GM18951 (cell line): ENCODE measurements around the gene COX4I1.

ENCODE experiments used
- POLR2A ChIP-seq: IDR thresholded peaks from 4 replicates; pipeline ENCODE4 v1.6.1; 2011; ENCODE audit warnings: mild to moderate bottlenecking; ENCODE audit not compliant: insufficient read length, insufficient read depth; ENCODE audit errors: extremely low read depth
- in situ Hi-C: fragments of 300-500 bp; cut with MboI; formaldehyde crosslinking; loops from one replicate; pipeline ENCODE4 v1.12.0; 2022; ENCODE audit warnings: low sequenced_read_pairs, mixed read lengths, inconsistent platforms; ENCODE audit not compliant: unreplicated experiment

Gene COX4I1

DNA sequence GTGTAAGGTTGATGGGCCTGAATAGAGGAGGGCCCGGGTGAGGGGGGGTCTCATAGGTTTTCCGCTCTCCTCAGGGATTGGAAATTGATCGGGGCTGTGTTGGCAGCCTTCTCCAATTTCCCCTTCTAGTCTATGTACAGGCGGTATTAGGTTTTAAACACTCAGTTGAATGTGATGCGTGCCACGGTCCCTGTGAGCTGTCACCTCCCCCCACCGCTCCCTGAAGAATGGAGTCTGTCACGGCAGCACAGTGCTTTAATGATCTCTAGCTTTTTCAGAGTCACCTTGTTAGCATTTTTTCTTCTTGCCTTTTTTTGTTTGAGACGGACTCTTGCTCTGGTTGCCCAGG, 800 bp downstream of the COX4I1 start:
- TF ChIP-seq POLR2A, result no peak
- in situ Hi-C loops, result loop anchor here (25.0 kb wide), 1 partner anchor 712 kb away; the partner anchor contains the start of gene FOXF1

GRCh38 chr16:85803570-85803969, 4.1 kb downstream of the COX4I1 start:
- no peak for TF ChIP-seq POLR2A
- in situ Hi-C loops, result loop anchor here (25.0 kb wide), 1 partner anchor 709 kb away; the partner anchor contains the start of gene FOXF1

- in situ Hi-C loops, result loop anchor here (25.0 kb wide), 1 partner anchor 707 kb away; the partner anchor contains the start of gene FOXF1
- TF ChIP-seq POLR2A, result no peak
Observed at GRCh38 chr16:85805442-85806045, 6.0 kb downstream of the COX4I1 start.

- in situ Hi-C loops, result loop anchor here (25.0 kb wide), 1 partner anchor 706 kb away; the partner anchor contains the start of gene FOXF1
Observed at GRCh38 chr16:85806539-85806938, 7.0 kb downstream of the COX4I1 start.

GRCh38 chr16:85807340-85807739, 7.8 kb downstream of the COX4I1 start:
- in situ Hi-C loops, result loop anchor here (25.0 kb wide), 1 partner anchor 705 kb away; the partner anchor contains the start of gene FOXF1

More at GRCh38 chr16:85806539-85806938, 7.0 kb downstream of the COX4I1 start:
- TF ChIP-seq POLR2A, result no peak

- in situ Hi-C loops, result loop anchor here (25.0 kb wide), 1 partner anchor 704 kb away; the partner anchor contains the start of gene FOXF1
Observed at GRCh38 chr16:85808104-85808503, 8.6 kb downstream of the COX4I1 start.

GRCh38 chr16:85808926-85809325, 9.4 kb downstream of the COX4I1 start:
- in situ Hi-C loops, result loop anchor here (25.0 kb wide), 1 partner anchor 703 kb away; the partner anchor contains the start of gene FOXF1
- TF ChIP-seq POLR2A, result no peak

GRCh38 chr16:85809645-85810044, 10.2 kb downstream of the COX4I1 start:
- TF ChIP-seq POLR2A, result no peak
- in situ Hi-C loops, result loop anchor here (25.0 kb wide), 1 partner anchor 703 kb away; the partner anchor contains the start of gene FOXF1

DNA sequence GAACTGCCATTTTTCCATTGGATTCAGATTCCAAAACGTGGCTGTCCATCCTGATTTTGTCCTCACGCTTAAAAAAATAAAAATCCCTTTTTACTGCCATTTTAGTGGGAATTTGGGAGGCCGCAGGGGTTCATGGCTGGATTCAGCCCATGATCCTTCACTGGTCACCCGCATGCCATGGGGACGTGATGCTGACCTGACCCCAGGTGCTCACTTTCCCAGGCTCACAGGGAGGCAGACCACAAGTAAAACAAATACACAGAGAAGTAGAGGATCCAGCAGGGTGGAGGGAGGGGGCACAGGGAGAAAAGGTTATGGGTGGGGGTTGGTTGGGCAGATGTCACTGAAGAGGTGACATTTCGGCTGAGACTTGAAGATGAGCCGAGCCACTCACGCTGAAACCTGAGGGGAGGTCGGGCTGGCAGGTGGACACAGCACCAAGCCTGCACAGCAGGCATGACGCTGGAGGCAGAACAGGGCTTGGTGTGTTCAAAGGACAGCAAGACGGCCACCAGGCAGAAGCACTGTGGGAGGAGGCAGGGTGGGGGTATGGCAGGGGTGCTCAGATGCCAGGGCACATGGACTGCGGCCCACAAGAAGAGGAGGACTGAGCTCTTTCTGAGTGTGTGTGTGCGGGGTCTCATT, 10.7 kb downstream of the COX4I1 start:
- in situ Hi-C loops, result loop anchor here (25.0 kb wide), 1 partner anchor 702 kb away; the partner anchor contains the start of gene FOXF1
- TF ChIP-seq POLR2A, result no peak

DNA sequence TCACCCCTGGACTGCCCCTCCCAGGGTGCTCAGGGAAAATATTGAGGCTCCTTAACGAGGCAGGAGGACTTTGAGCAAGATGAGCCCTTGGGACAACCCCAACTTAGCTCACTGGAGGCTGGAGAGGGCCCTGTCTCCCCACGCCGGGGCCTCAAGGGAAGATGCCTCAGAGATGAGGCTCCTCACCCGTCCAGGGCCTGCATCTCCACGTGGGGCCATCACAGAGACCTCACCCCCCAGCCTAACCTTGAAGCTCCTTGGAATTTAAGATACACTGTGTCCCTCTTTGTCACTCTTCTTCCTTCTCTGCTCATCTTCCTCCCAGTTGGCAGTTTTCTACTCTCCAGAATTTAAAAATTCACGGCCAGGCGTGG, 11.2 kb downstream of the COX4I1 start:
- in situ Hi-C loops, result loop anchor here (25.0 kb wide), 1 partner anchor 702 kb away; the partner anchor contains the start of gene FOXF1
- TF ChIP-seq POLR2A, result no peak

GRCh38 chr16:85812031-85812807, 12.7 kb downstream of the COX4I1 start:
- in situ Hi-C loops, result loop anchor here (25.0 kb wide), 1 partner anchor 700 kb away; the partner anchor contains the start of gene FOXF1

GRCh38 chr16:85812811-85813700, 13.6 kb downstream of the COX4I1 start:
- in situ Hi-C loops, result loop anchor here (25.0 kb wide), 1 partner anchor 699 kb away; the partner anchor contains the start of gene FOXF1
- TF ChIP-seq POLR2A, result no peak

More at GRCh38 chr16:85812031-85812807, 12.7 kb downstream of the COX4I1 start:
- TF ChIP-seq POLR2A, result no peak

DNA sequence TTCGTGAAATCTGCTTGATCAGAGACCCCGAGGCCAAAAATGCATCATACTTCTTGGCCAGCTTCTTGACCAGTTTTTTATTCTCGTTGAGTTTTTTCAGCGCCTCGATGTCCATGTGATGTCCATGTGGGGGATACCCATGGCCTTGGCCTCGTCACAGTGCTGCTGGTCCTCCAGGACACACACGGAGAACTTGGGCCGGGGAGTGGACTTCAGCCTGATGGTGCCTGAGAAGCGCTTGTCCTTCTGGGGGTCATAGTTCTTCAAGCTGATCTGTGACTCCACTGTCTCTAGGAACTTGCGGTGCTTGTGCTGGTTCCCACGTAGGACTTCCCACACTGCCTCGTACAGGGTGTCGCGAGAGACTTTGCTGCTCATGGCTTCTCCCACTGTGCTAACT, 16.7 kb downstream of the COX4I1 start:
- TF ChIP-seq POLR2A, result no peak
- in situ Hi-C loops, result loop anchor here (25.0 kb wide), 1 partner anchor 696 kb away; the partner anchor contains the start of gene FOXF1

DNA sequence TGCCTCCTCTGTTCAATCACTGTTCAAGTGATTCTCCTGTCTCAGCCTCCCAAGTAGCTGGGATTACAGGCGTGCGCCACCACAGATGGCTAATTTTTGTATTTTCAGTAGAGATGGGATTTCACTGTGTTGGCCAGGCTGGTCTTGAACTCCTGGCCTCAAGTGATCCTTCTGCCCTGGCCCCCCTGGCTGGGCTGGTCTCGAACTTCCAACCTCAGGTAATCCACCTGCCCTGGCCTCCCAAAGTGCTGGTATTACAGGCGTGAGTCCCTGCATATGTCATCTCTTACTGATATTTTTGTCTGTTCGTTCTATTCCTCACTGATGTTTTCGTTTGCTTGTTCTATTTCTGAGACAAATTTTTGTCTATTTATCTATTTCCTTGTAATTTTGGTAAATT, 17.7 kb downstream of the COX4I1 start:
- in situ Hi-C loops, result loop anchor here (25.0 kb wide), 1 partner anchor 695 kb away; the partner anchor contains the start of gene FOXF1
